Measurements from ENCODE around the gene KHSRP.

The KHSRP gene

GRCh38 chr19:6392221-6393073 lies 32.2 kb downstream of the KHSRP start:
- DNase-seq (ENCODE audit: low spot score) = peak; percentile 3

- DNase-seq (ENCODE audit: low spot score) = no peak
These were observed 37.2 kb downstream of the KHSRP start for GRCh38 chr19:6387372-6387771.

DNA sequence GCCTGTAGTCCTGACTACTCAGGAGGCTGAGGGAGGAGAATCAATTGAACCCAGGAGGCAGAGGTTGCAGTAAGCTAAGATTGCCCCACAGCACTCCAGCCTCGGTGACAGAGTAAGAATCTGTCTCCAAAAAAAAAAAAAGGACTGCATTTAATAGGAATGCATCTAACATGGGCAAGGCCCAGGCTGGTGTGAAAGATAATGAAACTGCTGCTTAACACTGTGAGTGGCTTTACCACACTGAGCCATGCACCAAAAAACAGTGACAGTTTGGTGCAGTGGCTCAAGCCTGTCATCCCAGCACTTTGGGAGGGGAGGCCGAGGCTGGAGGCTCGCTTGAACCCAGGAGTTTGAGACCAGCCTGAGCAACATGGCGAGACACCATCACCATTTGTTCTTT lies 40.2 kb downstream of the KHSRP start:
- no peak for DNase-seq (ENCODE audit: low spot score)

- DNase-seq (ENCODE audit: low spot score) = no peak
These were observed 41.4 kb downstream of the KHSRP start for GRCh38 chr19:6383188-6383587.

DNA sequence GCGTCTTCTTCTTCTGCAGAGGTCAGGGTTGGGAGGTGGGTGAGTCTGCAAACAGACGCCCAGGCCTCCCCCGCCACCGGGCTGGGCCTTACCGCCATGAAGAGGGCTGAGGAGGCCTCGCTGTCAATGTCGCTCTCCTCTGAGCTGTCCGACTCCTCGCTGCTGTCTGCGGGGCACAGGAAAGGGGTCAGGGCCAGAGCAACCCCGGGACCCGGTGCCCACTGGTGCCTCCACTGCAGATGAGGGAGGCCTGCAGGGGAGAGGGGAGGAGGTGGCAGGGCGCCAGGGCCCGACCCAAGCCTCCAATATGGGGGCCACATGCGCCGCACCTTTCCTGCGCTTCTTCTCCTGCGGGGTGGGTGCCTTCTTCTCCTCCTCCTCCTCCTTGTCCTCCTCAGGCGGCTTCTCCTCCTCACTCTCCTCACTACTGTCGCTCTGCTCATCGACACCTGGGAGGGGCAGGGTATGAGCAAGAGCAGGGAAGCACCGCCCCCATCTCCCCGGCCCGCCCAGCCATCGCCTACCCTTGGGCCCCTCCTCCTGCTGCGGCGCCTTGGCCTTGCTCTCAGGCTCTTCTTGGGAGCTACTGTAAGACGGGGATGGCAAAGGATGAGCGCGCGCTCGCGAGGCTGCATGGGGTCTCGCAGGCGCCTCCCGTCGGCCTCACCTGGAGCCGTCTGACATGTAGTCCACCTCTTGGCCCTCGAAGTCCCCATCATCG lies 43.4 kb downstream of the KHSRP start:
- no peak for DNase-seq (ENCODE audit: low spot score)

GRCh38 chr19:6379744-6380143 lies 44.9 kb downstream of the KHSRP start:
- DNase-seq (ENCODE audit: low spot score) = no peak

DNA sequence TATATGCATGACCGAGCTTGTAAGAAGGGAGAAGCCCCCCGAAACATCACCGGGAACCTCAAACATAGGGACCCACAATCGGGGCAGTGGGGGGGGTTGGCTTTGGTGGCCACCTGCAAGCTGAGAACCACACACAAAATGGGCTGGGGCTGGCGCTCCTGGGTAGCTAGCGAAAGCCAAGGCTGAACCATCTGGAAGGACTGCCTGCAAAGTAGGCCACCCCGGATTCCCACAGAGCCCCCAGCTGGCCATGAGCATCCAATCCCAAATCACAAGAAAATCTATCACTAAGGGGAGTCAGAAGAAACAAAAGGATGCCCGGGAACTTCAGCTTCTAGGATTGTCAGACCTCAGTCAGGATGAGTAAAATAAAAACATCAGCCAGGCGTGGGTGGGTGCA lies 46.1 kb downstream of the KHSRP start:
- no peak for DNase-seq (ENCODE audit: low spot score)

GRCh38 chr19:6378041-6378440 lies 46.6 kb downstream of the KHSRP start:
- no peak for DNase-seq (ENCODE audit: low spot score)

- DNase-seq (ENCODE audit: low spot score) = no peak
These were observed 48.0 kb downstream of the KHSRP start for GRCh38 chr19:6376512-6377190.

GRCh38 chr19:6375411-6376010 lies 49.1 kb downstream of the KHSRP start, which contains the start of gene PSPN:
PSPN (minus strand) TSS chr19:6375933; CDS start chr19:6375849, 84 bp downstream.
- no peak for DNase-seq (ENCODE audit: low spot score)

GRCh38 chr19:6374711-6375410 lies 49.8 kb downstream of the KHSRP start:
- no peak for DNase-seq (ENCODE audit: low spot score)

GRCh38 chr19:6374161-6374709 lies 50.4 kb downstream of the KHSRP start:
- no peak for DNase-seq (ENCODE audit: low spot score)

- DNase-seq (ENCODE audit: low spot score) = no peak
These were observed 50.9 kb downstream of the KHSRP start for GRCh38 chr19:6373813-6374108.

GRCh38 chr19:6373096-6373812 lies 51.4 kb downstream of the KHSRP start:
- DNase-seq (ENCODE audit: low spot score) = peak; percentile 90

DNA sequence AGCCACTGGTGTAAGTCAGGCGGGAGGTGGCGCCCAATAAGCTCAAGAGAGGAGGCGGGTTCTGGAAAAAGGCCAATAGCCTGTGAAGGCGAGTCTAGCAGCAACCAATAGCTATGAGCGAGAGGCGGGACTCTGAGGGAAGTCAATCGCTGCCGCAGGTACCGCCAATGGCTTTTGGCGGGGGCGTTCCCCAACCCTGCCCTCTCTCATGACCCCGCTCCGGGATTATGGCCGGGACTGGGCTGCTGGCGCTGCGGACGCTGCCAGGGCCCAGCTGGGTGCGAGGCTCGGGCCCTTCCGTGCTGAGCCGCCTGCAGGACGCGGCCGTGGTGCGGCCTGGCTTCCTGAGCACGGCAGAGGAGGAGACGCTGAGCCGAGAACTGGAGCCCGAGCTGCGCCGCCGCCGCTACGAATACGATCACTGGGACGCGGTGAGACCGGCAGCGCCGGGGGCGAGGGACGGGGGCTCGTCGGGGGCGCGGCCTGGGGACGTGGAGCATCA lies 52.0 kb downstream of the KHSRP start, which contains the start of gene ALKBH7:
Gene ALKBH7 (plus strand): TSS at position 201 of the 502 bp plus-strand sequence. CDS start 27 bp downstream, at position 228.
- DNase-seq (ENCODE audit: low spot score) = peak; percentile 90

- DNase-seq (ENCODE audit: low spot score) = no peak
These were observed 60.3 kb downstream of the KHSRP start for GRCh38 chr19:6364353-6364752.
